NB4 (cell line): ENCODE data around the gene SLC37A2.

Experiments used
- CTCF ChIP-seq: IDR thresholded peaks from one replicate; pipeline ENCODE4 v1.5.1; 2012; ENCODE audit warnings: low read depth, low read length
- MAX ChIP-seq: IDR thresholded peaks from 2 replicates; pipeline ENCODE4 v1.6.1; 2011; ENCODE audit warnings: low read depth, low read length
- MYC ChIP-seq: IDR thresholded peaks from 2 replicates; pipeline ENCODE4 v1.6.1; 2011; ENCODE audit warnings: low read depth, low read length
- POLR2A ChIP-seq: IDR thresholded peaks from 2 replicates; pipeline ENCODE4 v1.6.1; 2011; ENCODE audit warnings: mild to moderate bottlenecking; ENCODE audit not compliant: insufficient read length; ENCODE audit errors: extremely low read depth

GRCh38 chr11:125108469-125108868, 45.4 kb downstream of the SLC37A2 start:
- no peak for TF ChIP-seq CTCF
- no peak for TF ChIP-seq MAX
- TF ChIP-seq MYC: no peak
- no peak for TF ChIP-seq POLR2A
